OCI-LY1 (cell line): Measurements from ENCODE around the gene FBXW7.

Source experiments
- H2AFZ ChIP-seq: fragments of 200-600 bp; sonication (generic), shearing (Covaris generic); 2 replicates; pipeline ENCODE4 v1.6.0; 2014; ENCODE audit warnings: antibody characterized with exemption, mild to moderate bottlenecking, low read length
- H3F3A ChIP-seq: fragments of 200-600 bp; sonication (generic), shearing (Covaris generic); 2 replicates; pipeline ENCODE4 v1.6.0; 2014; ENCODE audit warnings: mild to moderate bottlenecking, antibody characterized with exemption, low read length, moderate library complexity; ENCODE audit not compliant: insufficient read depth
- H3K27ac ChIP-seq: fragments of 200-600 bp; sonication (generic); 2 replicates; pipeline ENCODE4 v1.5.1; 2014; ENCODE audit warnings: low read length, mixed run types, mild to moderate bottlenecking, low read depth; ENCODE audit not compliant: poor library complexity, severe bottlenecking
- H3K27me3 ChIP-seq: fragments of 200-600 bp; sonication (generic); 2 replicates; pipeline ENCODE4 v1.6.0; 2014; ENCODE audit warnings: antibody characterized with exemption, mild to moderate bottlenecking, low read length, moderate library complexity; ENCODE audit not compliant: insufficient read depth
- H3K36me3 ChIP-seq: fragments of 200-600 bp; sonication (generic); 2 replicates; pipeline ENCODE4 v1.6.1; 2014; ENCODE audit warnings: mild to moderate bottlenecking, antibody characterized with exemption, low read length, moderate library complexity, mixed read lengths; ENCODE audit not compliant: insufficient read depth
- H3K4me1 ChIP-seq: fragments of 200-600 bp; sonication (generic); 2 replicates; pipeline ENCODE4 v1.5.1; 2014; ENCODE audit warnings: mild to moderate bottlenecking, low read length, moderate library complexity; ENCODE audit not compliant: insufficient read depth, severe bottlenecking
- H3K4me2 ChIP-seq: fragments of 200-600 bp; sonication (generic), shearing (Covaris generic); 2 replicates; pipeline ENCODE4 v1.6.1; 2014; ENCODE audit warnings: low read length
- H3K4me3 ChIP-seq: fragments of 200-600 bp; sonication (generic); 2 replicates; pipeline ENCODE4 v1.5.1; 2014; ENCODE audit warnings: low read length, low read depth, mild to moderate bottlenecking, mixed read lengths; ENCODE audit not compliant: poor library complexity, severe bottlenecking
- H3K79me2 ChIP-seq: fragments of 200-600 bp; shearing (Covaris generic); 2 replicates; pipeline ENCODE4 v1.6.1; 2016; ENCODE audit warnings: mixed run types, low read length, mixed read lengths; ENCODE audit not compliant: insufficient read depth
- H3K9ac ChIP-seq: fragments of 200-600 bp; sonication (generic), shearing (Covaris generic); 2 replicates; pipeline ENCODE4 v1.6.1; 2014; ENCODE audit warnings: mild to moderate bottlenecking, low read length, mixed read lengths
- H3K9me2 ChIP-seq: fragments of 200-600 bp; sonication (generic), shearing (Covaris generic); 2 replicates; pipeline ENCODE4 v1.6.1; 2014; ENCODE audit warnings: low read depth, mild to moderate bottlenecking, low read length, mixed read lengths
- H3K9me3 ChIP-seq: fragments of 200-600 bp; shearing (Covaris generic); 2 replicates; pipeline ENCODE4 v1.6.1; 2014; ENCODE audit warnings: low read length, mixed read lengths
- H4K20me1 ChIP-seq: fragments of 200-600 bp; sonication (generic), shearing (Covaris generic); 2 replicates; pipeline ENCODE4 v1.6.0; 2016; ENCODE audit warnings: mild to moderate bottlenecking, low read length; ENCODE audit not compliant: insufficient read depth
- CTCF ChIP-seq: fragments of 200-600 bp; sonication (generic), shearing (Covaris generic); IDR thresholded peaks from 2 replicates; pipeline ENCODE4 v1.5.1; 2017; ENCODE audit warnings: mild to moderate bottlenecking, antibody characterized with exemption, low read length, moderate library complexity, mixed read lengths
- EZH2 ChIP-seq: fragments of 200-600 bp; sonication (generic), shearing (Covaris generic); IDR thresholded peaks from 2 replicates; pipeline ENCODE4 v1.8.0; 2017; ENCODE audit warnings: borderline replicate concordance, mixed run types, mild to moderate bottlenecking, antibody characterized with exemption, low read length, moderate library complexity, mixed read lengths

The FBXW7 gene

GRCh38 chr4:152536545-152537182, 772 bp upstream of the FBXW7 start:
- peaks cover 14% of the 10 kb centered on the region for H3K9me3 ChIP-seq
- no peak overlapping the region for H2AFZ ChIP-seq
- no peaks in the 10 kb centered on the region for H3K9me2 ChIP-seq
- TF ChIP-seq EZH2 (no peak), CTCF (peak; percentile 17; the same call in 1 of the 2 replicates)
- H3K27ac ChIP-seq = peak overlapping the region; percentile 88
- H3K9ac ChIP-seq = peak overlapping the region; percentile 86
- H3K4me1 ChIP-seq = peaks cover 40% of the 10 kb centered on the region
- H4K20me1 ChIP-seq = no peaks in the 10 kb centered on the region
- H3K27me3 ChIP-seq = no peaks in the 10 kb centered on the region
- peaks cover 71% of the 10 kb centered on the region for H3K79me2 ChIP-seq
- H3K36me3 ChIP-seq = peaks cover 37% of the 10 kb centered on the region
- peak overlapping the region; percentile 87 for H3K4me2 ChIP-seq
- no peaks in the 10 kb centered on the region for H3F3A ChIP-seq
- H3K4me3 ChIP-seq = peak overlapping the region; percentile 84

GRCh38 chr4:152535360-152535902, 461 bp downstream of the FBXW7 start:
- peaks cover 42% of the 10 kb centered on the region for H3K36me3 ChIP-seq
- H2AFZ ChIP-seq = no peak overlapping the region
- peak overlapping the region; percentile 67 for H3K4me2 ChIP-seq
- H3K9me2 ChIP-seq = no peaks in the 10 kb centered on the region
- no peaks in the 10 kb centered on the region for H3F3A ChIP-seq
- peak overlapping the region; percentile 84 for H3K4me3 ChIP-seq
- H4K20me1 ChIP-seq = no peaks in the 10 kb centered on the region
- H3K27me3 ChIP-seq = no peaks in the 10 kb centered on the region
- H3K4me1 ChIP-seq = peaks cover 52% of the 10 kb centered on the region
- peak overlapping the region; percentile 58 for H3K27ac ChIP-seq
- peaks cover 14% of the 10 kb centered on the region for H3K9me3 ChIP-seq
- H3K79me2 ChIP-seq = peaks cover 83% of the 10 kb centered on the region
- TF ChIP-seq CTCF (no peak), EZH2 (no peak)
- H3K9ac ChIP-seq = peak overlapping the region; percentile 80

GRCh38 chr4:152534541-152535359, 1.1 kb downstream of the FBXW7 start:
- Histone ChIP-seq H3K9ac (peak overlapping the region; percentile 80), H3K4me3 (peak overlapping the region; percentile 84), H3K36me3 (peaks cover 41% of the 10 kb centered on the region), H3F3A (no peaks in the 10 kb centered on the region), H3K9me3 (peaks cover 10% of the 10 kb centered on the region), H3K9me2 (no peaks in the 10 kb centered on the region), H3K79me2 (peaks cover 90% of the 10 kb centered on the region), H3K27ac (peak overlapping the region; percentile 58), H3K4me2 (peak overlapping the region; percentile 67), H4K20me1 (no peaks in the 10 kb centered on the region), H3K27me3 (no peaks in the 10 kb centered on the region), H3K4me1 (peaks cover 56% of the 10 kb centered on the region), H2AFZ (no peak overlapping the region)
- TF ChIP-seq EZH2 (no peak), CTCF (no peak)
